Fibroblast of lung (primary cell): Measurements from ENCODE around the gene FNDC7. TPM values are rescaled to one million over a fixed set of nuclear protein-coding genes. Genes with fewer than 3 reads are reported as not detected.

Experiments used
- DNase-seq, 2 donors: peaks; one replicate each; pipeline versions ENCODE4 v3.0.0 to v3.0.0-alpha.2; 2010; ENCODE audit warnings: low read depth in 2 of 2
- H2AFZ ChIP-seq: 2 replicates; pipeline ENCODE4 v1.5.1; 2012; ENCODE audit warnings: low read length, control low read depth, inconsistent platforms
- H3K27ac ChIP-seq: 2 replicates; pipeline ENCODE4 v1.5.1; 2011; ENCODE audit warnings: low read length, control low read depth; ENCODE audit not compliant: insufficient read depth
- H3K27me3 ChIP-seq: 2 replicates; pipeline ENCODE4 v1.5.1; 2011; ENCODE audit warnings: mild to moderate bottlenecking, low read length; ENCODE audit not compliant: control insufficient read depth, insufficient read depth
- H3K36me3 ChIP-seq: 2 replicates; pipeline ENCODE4 v1.5.1; 2011; ENCODE audit warnings: low read length; ENCODE audit not compliant: control insufficient read depth, insufficient read depth
- H3K4me1 ChIP-seq: 2 replicates; pipeline ENCODE4 v1.5.1; 2011; ENCODE audit warnings: low read length; ENCODE audit not compliant: control insufficient read depth, insufficient read depth; ENCODE audit errors: extremely low read depth
- H3K4me2 ChIP-seq: 2 replicates; pipeline ENCODE4 v1.5.1; 2011; ENCODE audit warnings: low read length, control low read depth; ENCODE audit not compliant: insufficient read depth; ENCODE audit errors: extremely low read depth
- H3K4me3 ChIP-seq, 4 experiments: fragments of 200-600 bp in 1 of 4; sonication (generic) in 1 of 4; replicated peaks in 1 of 4; 2 replicates each; pipeline ENCODE4 v1.5.1; 2011 to 2016; ENCODE audit warnings: low read length in 4 of 4, low read depth in 3 of 4, mild to moderate bottlenecking in 3 of 4, control low read depth in 2 of 4, inconsistent platforms in 1 of 4, mixed read lengths in 1 of 4; ENCODE audit not compliant: insufficient read depth in 1 of 4; ENCODE audit errors: control extremely low read depth in 1 of 4
- H3K79me2 ChIP-seq: 2 replicates; pipeline ENCODE4 v1.5.1; 2012; ENCODE audit warnings: mild to moderate bottlenecking, low read length, inconsistent platforms; ENCODE audit not compliant: control insufficient read depth, insufficient read depth
- H3K9ac ChIP-seq: 2 replicates; pipeline ENCODE4 v1.5.1; 2011; ENCODE audit warnings: mild to moderate bottlenecking, low read length, control low read depth; ENCODE audit not compliant: insufficient read depth
- H3K9me3 ChIP-seq: 2 replicates; pipeline ENCODE4 v1.5.1; 2012; ENCODE audit warnings: low read depth, low read length; ENCODE audit not compliant: control insufficient read depth, insufficient read depth
- H4K20me1 ChIP-seq: 2 replicates; pipeline ENCODE4 v1.5.1; 2011; ENCODE audit warnings: low read length; ENCODE audit not compliant: control insufficient read depth, insufficient read depth; ENCODE audit errors: extremely low read depth
- CTCF ChIP-seq, 2 donors: IDR thresholded peaks in 1 of 2; conservative IDR thresholded peaks in 1 of 2; 1 replicate in 1 of 2; 2 replicates in 1 of 2; pipeline ENCODE4 v1.5.1; 2011 to 2012; ENCODE audit warnings: low read length in 2 of 2, control low read depth in 1 of 2, inconsistent platforms in 1 of 2, low read depth in 1 of 2, mild to moderate bottlenecking in 1 of 2
- EZH2 ChIP-seq: IDR thresholded peaks from 2 replicates; pipeline ENCODE4 v1.5.1; 2012; ENCODE audit warnings: low read length, control low read depth, mild to moderate bottlenecking; ENCODE audit errors: missing control alignments
- polyA plus RNA-seq, 2 donors: library from polyadenylated mRNA; depleted of rRNA in 1 of 2; stranded (reverse) in 1 of 2; unstranded in 1 of 2; fragments of >200 nt; gene quantifications; 2 replicates each; pipeline ENCODE4 v1.2.1, GENCODE V29; 2011 to 2012; ENCODE audit warnings: missing spikeins in 1 of 2
- total RNA-seq: library from RNA; depleted of rRNA; stranded (reverse); fragments of >200 nt; gene quantifications from 2 replicates; pipeline ENCODE4 v1.2.1, GENCODE V29; 2014

The FNDC7 gene
- total and polyA plus RNA-seq, 2 donors (not counting 1 experiment from before 2014, with no cell fraction given), result 0.06 to 0.17 TPM

DNA sequence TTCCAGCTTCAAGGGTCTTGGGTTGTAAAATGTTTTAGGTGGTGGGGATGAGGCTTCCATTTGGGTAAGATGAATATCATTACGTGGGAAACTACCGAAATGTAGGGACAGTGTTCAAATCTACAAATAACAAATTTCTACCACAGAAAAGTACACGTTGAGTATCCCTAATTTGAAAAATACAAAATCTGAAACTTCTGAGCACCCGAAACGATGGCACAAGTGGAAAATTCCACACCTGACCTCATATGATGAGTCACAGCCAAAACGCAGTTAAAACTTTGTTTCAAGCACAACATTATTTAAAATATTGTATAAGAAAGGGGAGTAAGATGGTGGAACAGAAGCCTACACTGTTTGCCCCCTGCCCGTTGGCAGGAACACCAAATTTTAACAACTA, 43.0 kb upstream of the FNDC7 start:
- Histone ChIP-seq H3K4me1 (no peaks in the 10 kb centered on the region), H3K4me2 (no peak overlapping the region), H3K4me3 (no peak overlapping the region), H3K36me3 (no peaks in the 10 kb centered on the region), H3K9ac (no peak overlapping the region), H3K9me3 (no peaks in the 10 kb centered on the region), H3K79me2 (no peaks in the 10 kb centered on the region), H3K27ac (no peak overlapping the region), H2AFZ (no peak overlapping the region), H3K27me3 (no peaks in the 10 kb centered on the region), H4K20me1 (no peaks in the 10 kb centered on the region)
- TF ChIP-seq CTCF (conservative IDR thresholded peaks at IDR 0.05 in 1 of 2, IDR thresholded peaks at IDR 0.05 in 1 of 2; ENCODE audit: low read depth in 1 of 2, low read length in 2 of 2) (no peak), EZH2 (no peak)
- no peak for DNase-seq

GRCh38 chr1:108670131-108670773, 42.5 kb upstream of the FNDC7 start:
- Histone ChIP-seq H3K27me3 (no peaks in the 10 kb centered on the region), H3K4me3 (no peak overlapping the region), H3K27ac (no peak overlapping the region), H3K4me1 (no peaks in the 10 kb centered on the region), H4K20me1 (no peaks in the 10 kb centered on the region), H3K9me3 (no peaks in the 10 kb centered on the region), H3K4me2 (no peak overlapping the region), H3K9ac (no peak overlapping the region), H3K79me2 (no peaks in the 10 kb centered on the region), H3K36me3 (no peaks in the 10 kb centered on the region), H2AFZ (no peak overlapping the region)
- DNase-seq, result no peak
- TF ChIP-seq EZH2 (no peak), CTCF (conservative IDR thresholded peaks at IDR 0.05 in 1 of 2, IDR thresholded peaks at IDR 0.05 in 1 of 2; ENCODE audit: low read depth in 1 of 2, low read length in 2 of 2) (no peak)

GRCh38 chr1:108671143-108671542, 41.6 kb upstream of the FNDC7 start:
- Histone ChIP-seq H3K9ac (no peak overlapping the region), H3K9me3 (no peaks in the 10 kb centered on the region), H3K27ac (no peak overlapping the region), H3K36me3 (no peaks in the 10 kb centered on the region), H4K20me1 (no peaks in the 10 kb centered on the region), H3K79me2 (no peaks in the 10 kb centered on the region), H3K4me1 (no peaks in the 10 kb centered on the region), H3K4me3 (no peak overlapping the region), H2AFZ (no peak overlapping the region), H3K4me2 (no peak overlapping the region), H3K27me3 (no peaks in the 10 kb centered on the region)
- TF ChIP-seq CTCF (conservative IDR thresholded peaks at IDR 0.05 in 1 of 2, IDR thresholded peaks at IDR 0.05 in 1 of 2; ENCODE audit: low read depth in 1 of 2, low read length in 2 of 2) (no peak), EZH2 (no peak)
- no peak for DNase-seq
